GM15510 (cell line): ENCODE measurements around the gene ZNF80.
"Not testable (repeated sequence)": the region's sequence is repeated elsewhere in the genome, so short reads cannot be mapped to it uniquely, and the experiment has no call there.

Source experiments
- POLR2A ChIP-seq: IDR thresholded peaks from 3 replicates; pipeline ENCODE4 v1.6.1; 2011; ENCODE audit warnings: borderline replicate concordance; ENCODE audit not compliant: insufficient read length; ENCODE audit errors: extremely low read depth

Gene ZNF80

DNA sequence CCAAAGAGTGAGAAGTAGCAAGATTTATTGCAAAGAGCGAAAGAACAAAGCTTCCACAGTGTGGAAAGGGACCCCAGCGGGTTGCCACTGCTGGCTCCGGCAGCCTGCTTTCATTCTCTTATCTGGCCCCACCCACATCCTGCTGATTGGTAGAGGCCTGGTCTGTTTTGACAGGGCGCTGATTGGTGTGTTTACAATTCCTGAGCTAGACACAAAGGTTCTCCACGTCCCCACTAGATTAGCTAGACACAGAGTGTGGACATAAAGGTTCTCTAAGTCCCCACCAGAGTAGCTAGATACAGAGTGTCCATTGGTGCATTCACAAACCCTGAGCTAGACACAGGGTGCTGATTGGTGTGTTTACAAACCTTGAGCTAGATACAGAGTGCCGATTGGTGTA, at the start of gene ZNF80:
TSS of gene ZNF80 (minus strand) at position 101 of the 400 bp plus-strand sequence. CDS start 504 bp downstream, outside the sequence.
- not testable (repeated sequence) for TF ChIP-seq POLR2A

DNA sequence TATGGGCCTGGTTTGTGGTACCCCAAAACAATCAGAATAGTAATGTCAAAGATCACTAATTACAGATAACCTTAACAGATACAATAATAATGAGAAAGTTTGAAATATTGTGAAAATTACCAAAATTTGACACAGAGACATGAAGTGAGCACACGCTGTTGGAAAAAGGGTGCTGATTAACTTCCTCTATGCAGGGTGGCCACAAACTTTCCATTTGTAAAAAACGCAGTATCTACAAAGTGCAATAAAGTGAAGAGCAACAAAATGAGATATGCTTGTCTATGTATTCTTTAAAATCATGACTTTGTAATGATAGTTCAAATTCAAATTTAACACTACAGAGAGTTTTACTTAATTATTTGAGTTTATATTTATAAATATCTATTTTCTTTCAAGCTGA, 48.9 kb upstream of the ZNF80 start:
- TF ChIP-seq POLR2A: no peak

DNA sequence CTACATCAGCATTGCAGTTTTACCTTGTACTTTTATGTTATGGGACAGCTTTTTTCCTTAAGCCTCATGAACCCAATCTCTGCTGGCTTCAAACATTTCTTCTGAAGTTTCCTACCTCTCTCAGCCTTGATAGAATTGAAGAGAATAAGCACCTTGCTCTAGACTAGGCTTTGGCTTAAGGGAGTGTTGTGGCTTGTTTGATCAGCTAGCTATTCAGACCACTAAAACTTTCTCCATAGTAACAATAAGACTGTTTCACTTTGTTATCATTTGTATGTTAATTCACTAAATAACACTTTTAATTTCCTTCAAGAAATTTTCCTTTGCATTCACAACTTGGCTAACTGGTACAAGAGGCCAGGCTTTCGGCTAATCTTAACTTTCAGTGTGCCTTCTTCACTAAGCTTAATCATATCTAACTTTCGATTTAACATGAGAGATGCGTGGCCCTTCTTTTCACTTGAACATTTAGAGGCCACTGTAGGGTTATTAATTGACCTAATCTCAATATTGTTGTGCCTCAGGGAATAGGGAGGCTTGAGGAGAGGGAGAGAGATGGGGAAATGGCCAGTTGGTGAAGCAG, 48.4 kb upstream of the ZNF80 start:
- TF ChIP-seq POLR2A: no peak

DNA sequence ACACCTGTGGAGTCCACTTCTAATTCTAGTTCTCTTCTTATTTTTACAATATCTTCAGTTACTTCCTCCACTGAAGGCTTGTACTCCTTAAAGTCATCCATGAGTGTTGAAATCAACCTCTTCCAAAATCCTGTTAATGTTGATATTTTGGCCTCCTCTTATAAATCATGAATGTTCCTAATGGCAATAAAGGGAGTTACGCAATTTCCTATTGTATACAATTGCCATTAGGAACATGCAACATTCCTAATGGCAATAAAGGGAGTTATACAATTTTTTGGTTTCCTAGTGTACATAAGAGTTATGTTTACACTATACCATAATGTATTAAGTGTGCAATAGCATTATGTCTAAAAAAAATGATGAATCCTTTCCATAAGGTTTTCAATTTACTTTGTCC, 47.3 kb upstream of the ZNF80 start:
- no peak for TF ChIP-seq POLR2A

DNA sequence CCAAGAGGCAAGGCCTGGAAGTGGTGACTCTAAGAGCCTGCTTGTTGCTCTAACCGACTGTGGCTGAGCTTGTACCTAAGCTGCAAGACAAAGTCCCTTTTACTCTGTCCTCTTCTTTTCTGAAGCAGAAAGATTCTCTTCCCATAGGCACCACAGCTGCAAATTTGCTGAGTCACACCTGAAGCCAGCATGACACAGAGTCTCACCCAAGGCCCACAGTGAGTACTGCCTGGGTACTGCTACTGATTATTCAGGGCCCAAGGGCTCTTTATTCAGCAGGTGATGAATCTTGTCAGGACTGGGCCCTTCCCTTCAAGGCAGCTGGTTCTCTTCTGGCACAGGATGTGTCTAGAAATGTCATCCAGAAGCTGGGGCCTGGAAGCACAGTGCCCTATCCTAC, 37.6 kb upstream of the ZNF80 start:
- no peak for TF ChIP-seq POLR2A

DNA sequence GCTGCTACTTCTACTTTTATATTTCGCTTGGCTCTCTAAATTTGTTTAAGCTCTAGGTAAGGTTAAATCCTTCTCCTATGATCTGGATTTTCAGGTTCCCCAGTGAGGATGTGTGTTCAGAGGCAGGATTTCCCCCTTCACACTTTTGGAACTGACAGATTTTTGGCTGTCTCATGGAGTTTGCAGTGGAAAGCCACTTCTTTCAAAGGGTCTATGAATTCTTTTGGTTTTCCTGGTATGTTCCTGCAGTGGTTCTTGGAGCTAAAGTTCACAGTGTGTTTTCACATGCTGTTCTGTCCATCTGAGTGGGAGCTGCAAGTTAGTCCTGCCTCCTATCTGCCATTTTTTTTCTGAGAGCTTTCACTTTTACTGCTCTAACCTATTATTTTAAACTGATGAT, 34.9 kb upstream of the ZNF80 start:
- TF ChIP-seq POLR2A: no peak

DNA sequence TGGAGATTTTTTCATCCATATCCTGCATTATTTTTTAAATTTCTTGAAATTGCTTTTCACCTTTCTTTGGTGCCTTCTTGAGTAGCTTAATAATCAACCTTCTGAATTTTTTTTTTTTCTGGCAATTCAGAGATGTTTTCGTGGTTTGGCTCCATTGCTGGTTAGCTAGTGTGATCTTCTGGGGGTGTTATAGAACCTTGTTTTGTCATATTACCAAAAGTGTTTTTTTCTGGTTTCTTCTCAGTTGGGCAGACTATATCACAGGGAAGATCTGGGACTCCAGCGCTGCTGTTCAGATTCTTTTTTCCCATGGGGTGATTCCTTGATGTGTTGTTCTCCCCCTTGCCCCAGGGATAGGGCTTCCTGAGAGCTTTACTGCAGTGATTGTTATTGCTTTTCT, 32.6 kb upstream of the ZNF80 start:
- no peak for TF ChIP-seq POLR2A

DNA sequence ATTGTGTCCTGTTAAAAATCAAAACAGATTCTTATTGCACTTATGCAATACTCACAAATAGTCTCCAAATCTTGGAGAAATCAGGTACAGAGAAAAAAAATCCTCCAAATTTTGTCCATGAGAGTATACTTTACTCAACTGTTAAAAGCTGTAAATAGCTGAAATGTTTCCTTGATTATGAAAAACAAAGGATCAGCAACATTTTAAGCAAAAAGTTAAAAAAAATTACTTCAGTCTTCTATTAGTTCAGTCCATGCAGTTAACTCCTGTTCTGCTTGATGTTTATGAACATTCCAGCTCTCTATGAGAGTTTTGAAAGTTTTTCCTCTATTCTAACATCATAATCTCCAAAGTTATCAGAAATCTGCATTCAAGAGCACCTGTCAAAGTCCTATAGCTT, 22.8 kb upstream of the ZNF80 start:
- TF ChIP-seq POLR2A: no peak

DNA sequence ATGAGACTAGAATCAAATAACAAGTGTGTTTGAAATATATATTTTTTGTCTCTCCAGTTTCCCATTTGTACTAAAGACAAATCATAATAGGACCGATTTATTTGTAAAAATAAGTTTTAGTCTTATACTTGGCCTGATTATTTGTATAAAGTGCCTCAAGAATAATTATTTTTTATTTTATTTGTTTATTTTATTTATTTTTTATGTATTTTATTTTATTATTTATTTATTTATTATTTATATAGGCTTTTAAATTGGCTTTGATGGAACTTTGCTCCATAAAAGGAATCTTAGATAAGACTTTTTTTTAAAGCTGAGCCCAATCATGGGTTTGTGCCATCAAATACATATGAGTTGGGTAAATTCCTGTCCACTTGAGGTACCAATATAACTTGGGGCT, 22.2 kb upstream of the ZNF80 start:
- TF ChIP-seq POLR2A: no peak

DNA sequence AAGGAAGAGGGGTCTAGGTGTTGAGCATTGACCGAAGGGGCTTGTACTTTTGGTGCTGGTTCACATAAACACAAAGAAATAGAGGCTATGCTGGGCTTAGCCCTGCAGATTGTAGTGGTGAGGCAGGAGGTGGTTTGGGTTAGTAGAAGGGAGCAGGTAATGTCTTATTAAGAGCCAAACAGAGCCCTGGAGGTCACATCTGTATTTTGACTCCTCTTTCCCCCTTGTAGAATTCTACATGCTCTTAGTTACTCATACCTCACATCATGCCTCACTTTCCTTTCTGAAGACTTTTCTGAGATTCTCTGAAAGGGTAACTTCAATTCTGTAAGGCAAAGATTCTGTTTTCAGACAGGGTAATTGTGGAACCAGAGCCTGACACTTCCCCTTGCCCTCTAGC, 16.1 kb upstream of the ZNF80 start:
- TF ChIP-seq POLR2A: no peak

DNA sequence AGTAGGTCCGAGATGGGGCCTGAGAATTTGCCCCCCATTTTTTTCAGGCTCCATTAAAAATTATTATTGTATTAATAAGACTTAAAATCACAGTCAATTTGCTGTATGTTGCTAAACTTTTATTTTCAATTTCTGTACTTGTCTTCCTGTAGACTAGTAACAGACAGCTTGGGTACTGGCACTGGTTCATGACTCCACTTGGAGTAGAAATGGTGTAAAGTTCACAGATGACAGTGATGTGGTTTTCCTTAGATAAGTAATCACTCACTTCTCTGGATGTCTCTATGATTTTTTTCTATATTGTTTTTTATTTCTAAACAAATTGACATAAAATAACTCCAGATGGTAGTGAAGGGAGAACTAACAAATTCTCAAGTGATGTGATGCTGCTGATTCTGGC, 15.6 kb upstream of the ZNF80 start:
- TF ChIP-seq POLR2A: no peak

DNA sequence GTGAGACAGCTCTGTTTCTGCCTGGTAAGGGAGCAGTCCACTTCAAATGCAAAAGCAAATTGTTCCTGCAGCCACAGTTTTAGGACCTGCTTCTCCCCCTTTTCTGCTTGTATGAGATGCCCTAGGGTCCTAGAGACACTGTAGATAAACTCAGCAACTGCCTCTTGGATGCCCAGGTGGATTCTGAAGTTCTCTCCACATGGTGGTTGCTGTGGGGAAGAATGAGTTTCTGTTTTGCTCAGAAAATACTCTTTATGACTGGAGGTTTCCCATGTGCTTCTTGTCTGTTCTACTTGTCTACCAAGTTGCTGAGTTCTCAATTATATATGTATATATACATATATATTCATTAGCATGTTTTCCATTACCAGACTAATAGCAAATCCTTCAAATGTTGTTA, 5.6 kb upstream of the ZNF80 start:
- TF ChIP-seq POLR2A: no peak

DNA sequence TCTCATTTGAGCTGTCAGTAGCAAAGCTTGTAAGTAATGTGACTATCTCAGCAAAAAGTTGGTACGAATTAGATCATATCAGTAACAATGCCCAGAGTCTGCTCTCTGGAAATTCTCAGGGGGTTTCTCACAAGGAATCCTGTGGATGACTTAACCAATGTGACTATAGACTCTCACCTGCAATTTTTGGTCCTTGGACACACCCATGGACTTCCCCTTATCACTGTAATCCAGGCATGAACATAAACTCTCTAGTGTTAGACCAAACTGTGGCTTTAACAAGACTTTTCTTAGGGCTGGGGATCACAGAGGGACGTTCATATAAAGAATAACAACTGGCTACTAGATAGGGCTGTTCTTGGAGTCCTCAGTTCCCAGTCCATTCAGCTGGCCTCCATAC, 3.9 kb upstream of the ZNF80 start:
- TF ChIP-seq POLR2A: no peak

DNA sequence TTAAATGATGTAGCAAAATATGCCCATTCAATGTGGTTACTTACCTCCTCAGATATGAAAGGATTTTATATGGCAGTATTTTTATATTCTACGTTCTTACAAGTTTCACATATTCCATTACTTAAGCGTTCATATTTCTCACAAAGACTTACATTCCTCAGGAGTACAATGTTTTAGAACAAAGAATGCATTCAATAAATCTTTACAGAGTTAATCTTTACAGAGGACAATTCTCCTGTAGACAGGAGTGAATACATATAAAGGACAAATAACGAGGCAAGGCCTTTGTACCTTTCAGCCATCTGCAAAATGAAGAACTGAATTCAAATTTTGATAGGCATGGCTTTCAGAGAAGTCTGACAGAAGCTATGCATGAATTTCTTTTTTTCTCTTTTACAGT, 1.9 kb downstream of the ZNF80 start:
- no peak for TF ChIP-seq POLR2A

DNA sequence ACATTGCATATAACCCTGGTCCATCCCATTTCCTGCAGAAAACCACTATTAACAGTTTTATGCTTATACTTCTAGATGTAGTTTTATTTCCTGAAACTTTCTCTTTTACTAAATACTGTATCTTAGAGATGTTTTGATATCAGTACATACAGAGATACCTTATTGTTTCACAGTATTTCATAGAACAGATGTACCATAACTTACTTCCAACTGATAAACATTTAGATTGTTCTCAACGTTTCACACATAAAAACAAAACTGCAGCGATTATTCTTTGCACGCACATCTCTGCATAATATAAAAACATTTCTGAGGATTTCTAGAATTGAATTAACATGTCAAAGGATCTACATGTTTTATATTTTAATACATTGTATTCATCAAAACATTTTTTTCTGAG, 2.6 kb downstream of the ZNF80 start:
- no peak for TF ChIP-seq POLR2A

DNA sequence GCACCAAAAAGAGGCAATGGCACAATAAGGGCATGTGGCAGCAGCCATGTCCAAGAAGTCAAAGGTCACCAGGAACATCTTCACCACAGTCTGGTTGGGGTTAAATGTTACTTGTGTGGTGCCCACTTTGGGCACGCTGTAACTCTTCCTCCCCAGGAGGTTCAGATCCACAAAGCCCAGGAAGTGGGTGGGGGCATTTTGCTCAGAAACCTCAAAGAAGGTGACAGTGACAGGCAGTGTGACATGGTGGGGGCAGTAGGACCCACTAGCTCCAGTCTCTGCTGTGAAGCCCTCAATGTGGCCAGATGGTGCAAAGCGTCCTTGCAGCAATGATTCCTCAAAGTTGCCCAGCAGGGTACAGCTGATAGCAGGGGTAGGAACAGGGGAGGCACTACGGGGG, 5.8 kb downstream of the ZNF80 start:
- TF ChIP-seq POLR2A: no peak

DNA sequence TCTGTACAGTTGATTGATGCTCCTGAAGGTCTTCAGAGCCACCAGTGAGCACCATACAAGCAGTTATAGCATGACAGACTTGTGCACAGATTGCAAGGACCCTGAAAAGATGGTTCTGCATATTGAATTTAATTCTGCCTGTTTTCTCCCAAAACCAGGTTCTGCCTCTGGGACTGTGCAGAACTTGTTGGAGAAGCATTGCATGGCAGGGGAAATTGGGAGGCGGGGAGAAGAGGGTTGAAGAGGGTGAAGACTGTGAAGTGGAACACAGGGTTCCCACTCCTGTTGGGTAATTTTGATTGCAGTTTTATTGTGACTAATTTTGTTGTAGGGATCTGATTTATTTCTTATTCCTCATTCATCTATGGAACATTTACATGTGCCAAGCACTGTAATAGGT, 10.3 kb downstream of the ZNF80 start:
- no peak for TF ChIP-seq POLR2A

DNA sequence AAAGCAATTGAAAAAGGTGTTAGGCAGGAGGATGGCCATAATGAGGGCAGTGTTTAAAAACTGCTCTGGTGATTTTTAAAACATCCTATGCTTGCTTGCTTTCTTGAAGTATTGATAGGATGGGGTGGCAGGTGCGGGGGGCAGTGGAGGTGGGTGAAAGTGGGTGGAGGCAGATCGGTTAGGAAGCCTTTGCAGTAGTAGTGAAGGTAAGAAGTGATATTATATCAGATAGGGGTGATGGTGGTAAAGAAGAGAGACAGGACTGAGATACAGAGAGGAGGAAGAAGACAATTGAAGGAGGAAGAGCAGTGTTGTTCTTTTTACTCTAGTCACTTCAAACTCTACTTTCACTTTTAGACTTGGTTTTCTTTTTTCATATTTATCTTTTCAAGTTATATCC, 11.1 kb downstream of the ZNF80 start:
- TF ChIP-seq POLR2A: no peak

DNA sequence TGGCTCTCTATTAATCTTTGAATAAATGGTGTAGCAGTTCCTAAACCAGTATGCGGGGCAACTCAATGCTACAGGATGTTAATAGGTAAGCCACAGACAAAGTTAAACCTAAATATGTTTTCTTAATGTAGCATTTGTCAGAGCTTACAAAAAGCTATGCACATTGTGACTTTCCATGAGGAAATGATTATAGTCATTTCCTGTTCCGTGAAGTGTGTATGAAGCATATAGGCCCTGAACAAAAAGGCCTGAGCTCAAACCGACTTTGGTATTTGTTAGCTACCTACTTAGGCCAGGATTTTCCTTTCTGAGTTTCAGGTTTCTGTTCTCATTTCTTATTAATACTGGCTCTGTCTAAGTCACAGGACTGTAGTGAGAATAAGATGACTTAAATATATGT, 14.2 kb downstream of the ZNF80 start:
- TF ChIP-seq POLR2A: no peak

DNA sequence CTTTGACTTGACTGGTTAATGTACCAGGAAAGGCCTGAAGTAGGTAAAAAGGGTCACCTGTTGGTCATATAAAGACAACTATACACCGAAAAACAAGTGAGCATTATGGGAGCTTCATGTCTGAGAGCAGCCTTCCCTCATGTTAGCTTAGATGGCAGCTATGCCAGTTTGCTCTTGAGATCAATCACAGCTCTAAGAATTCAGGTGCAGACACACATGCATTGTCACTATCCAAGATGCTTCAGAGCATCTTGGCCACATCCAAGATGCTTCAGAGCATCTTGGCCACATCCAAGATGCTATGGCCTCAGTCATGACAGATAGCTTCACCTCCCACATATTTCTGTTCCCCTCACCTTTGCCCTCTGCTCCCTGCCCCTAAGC, 15.5 kb downstream of the ZNF80 start:
- TF ChIP-seq POLR2A: no peak
